ENCODE measurements around the gene SH2B2. TPM values are rescaled to one million over a fixed set of nuclear protein-coding genes. Genes with fewer than 3 reads are reported as not detected.

Gene SH2B2
- total RNA-seq, 4 donors from 2014 or later = 2.4 to 10.8 (median 7.6) TPM

DNA sequence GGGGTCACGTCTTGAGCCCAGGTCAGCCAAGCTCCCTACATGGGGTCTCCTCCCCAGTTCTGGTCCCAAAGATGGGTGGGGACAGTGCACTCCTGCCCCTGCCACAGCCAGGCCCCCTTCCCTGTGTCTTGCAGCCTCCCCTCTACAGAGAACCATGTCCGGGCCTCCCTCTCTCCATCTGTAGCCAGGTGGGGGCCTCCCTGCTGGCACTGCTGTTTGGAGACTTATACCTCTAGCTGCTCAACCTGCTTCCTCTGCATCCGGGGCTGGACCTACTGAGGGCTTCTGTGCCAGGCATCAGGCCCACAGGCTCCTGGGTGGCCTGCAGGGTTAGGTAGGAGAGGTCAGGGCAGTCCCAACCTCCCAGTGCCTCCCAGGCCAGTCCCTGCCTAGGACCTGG is 7.9 kb downstream of the SH2B2 start:
- Histone ChIP-seq H3K27me3 (peaks cover 0 to under 1% of the 10 kb centered on the region in 2 donors), H3K9me3 (no peaks in the 10 kb centered on the region), H3K4me1 (peaks cover 0 to 4% (median 0%) of the 10 kb centered on the region in 4 donors), H3K4me3 (no peak overlapping the region), H3K36me3 (no peaks in the 10 kb centered on the region), H3K27ac (no peak overlapping the region)
- DNase-seq (ENCODE audit: low spot score in 2 of 2) = no peak
- 95 to 100% methylated on average over 3 of the region's 3 CpGs for whole genome bisulfite sequencing, 2 donors
- no peak for TF ChIP-seq POLR2A (IDR thresholded peaks at IDR 0.05)
- TF ChIP-seq CTCF (IDR thresholded peaks at IDR 0.05) = no peak
- no peak for TF ChIP-seq EP300 (IDR thresholded peaks at IDR 0.05)

GRCh38 chr7:102295346-102296178 is 8.9 kb downstream of the SH2B2 start:
- TF ChIP-seq EP300 (IDR thresholded peaks at IDR 0.05) (no peak), POLR2A (IDR thresholded peaks at IDR 0.05) (no peak), CTCF (IDR thresholded peaks at IDR 0.05) (no peak)
- H3K4me3 ChIP-seq = no peak overlapping the region
- peaks cover 0 to 7% (median 0%) of the 10 kb centered on the region in 4 donors for H3K4me1 ChIP-seq
- peaks cover 0 to 10% of the 10 kb centered on the region in 2 donors for H3K27me3 ChIP-seq
- 78% methylated on average over 9 to 11 of the region's 12 CpGs for WGBS, 2 donors
- H3K27ac ChIP-seq = no peak overlapping the region
- H3K36me3 ChIP-seq = peaks cover 0 to 5% (median 0%) of the 10 kb centered on the region in 3 donors
- no peaks in the 10 kb centered on the region for H3K9me3 ChIP-seq
- DNase-seq (ENCODE audit: low spot score in 2 of 2) = no peak

- H3K9me3 ChIP-seq = no peaks in the 10 kb centered on the region
- H3K27me3 ChIP-seq = peaks cover 0 to 13% of the 10 kb centered on the region in 2 donors
- 76 to 94% methylated on average over 4 to 6 of the region's 6 CpGs for WGBS, 2 donors
- peaks cover 0 to 11% (median 0%) of the 10 kb centered on the region in 4 donors for H3K4me1 ChIP-seq
- TF ChIP-seq EP300 (IDR thresholded peaks at IDR 0.05) (no peak), CTCF (IDR thresholded peaks at IDR 0.05) (no peak), POLR2A (IDR thresholded peaks at IDR 0.05) (no peak)
- H3K27ac ChIP-seq = no peak overlapping the region
- no peak overlapping the region for H3K4me3 ChIP-seq
- H3K36me3 ChIP-seq = peaks cover 0 to 10% (median 0%) of the 10 kb centered on the region in 3 donors
- DNase-seq (ENCODE audit: low spot score in 2 of 2) = no peak
Measured at GRCh38 chr7:102296179-102296438, 9.4 kb downstream of the SH2B2 start.

DNA sequence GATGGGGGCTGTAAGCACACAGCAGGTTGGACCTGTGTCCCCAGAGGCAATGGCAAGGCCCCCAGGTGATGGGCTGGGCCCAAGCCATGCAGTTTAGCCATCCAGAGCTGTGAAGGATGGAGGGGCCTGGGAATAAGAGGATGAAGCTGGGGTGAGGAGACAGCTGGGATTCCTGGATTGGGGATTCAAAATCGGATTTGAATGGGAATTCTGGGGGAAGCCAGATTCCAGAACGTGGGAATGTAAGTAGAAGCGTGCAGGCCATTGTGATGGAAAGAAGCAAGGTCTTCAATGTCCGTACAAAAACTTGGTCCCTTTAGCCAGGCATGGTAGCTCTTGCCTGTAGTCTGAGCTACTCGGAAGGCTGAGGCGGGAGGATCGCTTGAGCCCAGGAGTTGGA is 9.8 kb downstream of the SH2B2 start:
- Histone ChIP-seq H3K9me3 (no peaks in the 10 kb centered on the region), H3K27ac (no peak overlapping the region), H3K36me3 (peaks cover 0 to 12% (median 0%) of the 10 kb centered on the region in 3 donors), H3K27me3 (peaks cover 0 to 13% of the 10 kb centered on the region in 2 donors), H3K4me3 (no peak overlapping the region), H3K4me1 (peaks cover 0 to 11% (median 0%) of the 10 kb centered on the region in 4 donors)
- WGBS, 2 donors = 85 to 88% methylated on average over 7 of the region's 7 CpGs
- TF ChIP-seq EP300 (IDR thresholded peaks at IDR 0.05) = no peak
- DNase-seq (ENCODE audit: low spot score in 2 of 2) = no peak

DNA sequence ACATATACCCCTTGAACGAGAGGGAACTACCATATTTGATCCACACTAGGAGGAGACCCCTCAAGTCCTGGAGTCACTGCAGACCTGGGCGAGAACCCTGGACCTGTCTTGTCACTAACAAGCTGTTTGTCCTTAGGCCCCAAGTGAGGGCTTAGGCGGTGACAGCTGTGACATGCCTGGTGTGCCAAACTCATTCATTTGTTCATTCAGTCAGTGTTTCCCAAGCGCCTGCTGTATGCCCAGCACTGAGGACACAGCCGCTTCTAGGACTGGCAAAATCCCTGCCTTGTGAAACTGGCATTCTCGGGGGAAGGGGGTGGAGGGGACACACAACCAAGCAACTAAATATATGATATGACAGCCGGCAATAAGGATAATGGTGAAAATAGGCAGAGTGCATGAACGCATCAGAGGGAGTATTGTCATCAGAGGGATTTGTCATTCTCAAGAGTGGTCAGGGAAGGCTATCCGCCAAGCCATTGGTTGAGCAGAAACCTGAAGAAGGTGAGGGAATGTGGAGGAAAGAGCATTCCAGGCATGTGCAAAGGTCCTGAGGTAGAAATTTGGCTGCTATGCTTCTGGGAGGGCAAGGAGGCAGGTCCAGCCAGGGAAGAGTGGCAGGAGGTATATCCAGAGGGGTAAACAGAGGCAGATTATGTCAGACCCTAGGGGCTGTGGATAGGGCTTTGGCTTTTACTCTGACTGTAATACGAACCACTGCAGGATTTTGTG is 11.0 kb downstream of the SH2B2 start:
- H3K9me3 ChIP-seq = no peaks in the 10 kb centered on the region
- H3K27ac ChIP-seq = no peak overlapping the region
- TF ChIP-seq POLR2A (IDR thresholded peaks at IDR 0.05) (no peak), CTCF (IDR thresholded peaks at IDR 0.05) (no peak), EP300 (IDR thresholded peaks at IDR 0.05) (no peak)
- WGBS, 2 donors = 92 to 93% methylated on average over 10 of the region's 10 CpGs
- no peak overlapping the region for H3K4me3 ChIP-seq
- H3K27me3 ChIP-seq = peaks cover 0 to 13% of the 10 kb centered on the region in 2 donors
- peaks cover 0 to 10% (median 0%) of the 10 kb centered on the region in 4 donors for H3K4me1 ChIP-seq
- peaks cover 0 to 19% (median 0%) of the 10 kb centered on the region in 3 donors for H3K36me3 ChIP-seq
- DNase-seq (ENCODE audit: low spot score in 2 of 2) = no peak

Measured in tibial nerve (tissue), 4 donors.